Measurements from ENCODE around the gene CWF19L1. TPM values are rescaled to one million over a fixed set of nuclear protein-coding genes. Genes with fewer than 3 reads are reported as not detected.

CWF19L1 gene
- total and polyA plus RNA-seq, 2 of the 13 experiments (the other 11 are each of a cell fraction or from before 2014, with no cell fraction given): 13.6 to 42.1 TPM

DNA sequence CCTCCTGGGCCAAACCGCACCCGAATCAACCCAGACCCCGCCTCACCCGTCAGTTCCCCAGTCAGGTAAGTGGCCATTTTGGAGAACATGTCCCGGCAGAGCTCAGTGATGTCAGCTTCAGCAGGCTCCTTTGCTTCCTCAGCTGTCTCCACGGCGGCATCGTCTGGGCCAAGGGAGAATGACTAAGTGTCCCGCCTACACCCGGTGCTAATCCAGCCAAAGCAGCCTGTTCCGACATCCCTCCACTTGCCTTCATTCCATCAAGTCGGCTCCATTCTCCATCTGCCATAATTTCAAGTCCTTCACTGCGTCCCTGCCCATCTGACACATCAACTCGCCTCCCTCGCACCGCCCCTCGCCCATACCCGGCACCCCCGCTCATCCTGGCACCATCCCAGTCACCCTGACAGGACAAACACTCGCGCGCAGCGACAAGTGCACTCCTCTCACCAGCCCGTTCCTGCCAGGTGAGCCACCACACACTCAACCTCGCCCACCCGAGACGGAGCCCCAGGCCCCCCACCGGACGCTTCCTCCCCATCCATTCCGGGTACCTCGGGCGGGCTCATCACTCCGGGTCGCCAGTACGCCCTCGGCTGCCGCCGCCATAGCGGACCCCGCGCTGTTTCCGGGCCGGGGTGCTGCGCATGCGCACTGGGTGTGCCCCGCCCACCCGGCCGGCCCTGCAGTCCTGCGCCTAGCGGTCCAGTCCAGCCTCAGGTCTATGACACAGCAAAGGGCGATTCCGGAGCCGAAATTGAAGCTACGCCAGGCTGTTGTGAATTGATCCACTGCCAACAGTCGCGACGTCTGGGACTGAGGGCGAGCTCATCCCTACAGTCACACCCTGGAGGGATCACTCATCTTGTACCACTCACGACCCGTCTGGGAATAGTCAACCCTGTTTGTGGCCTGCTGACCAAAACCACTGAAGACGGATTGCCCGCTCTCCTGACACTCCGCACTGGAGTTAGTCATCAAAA is 18.9 kb upstream of the CWF19L1 start, which contains the start of gene BLOC1S2 (continued):
- TF ChIP-seq, protein P1, sequence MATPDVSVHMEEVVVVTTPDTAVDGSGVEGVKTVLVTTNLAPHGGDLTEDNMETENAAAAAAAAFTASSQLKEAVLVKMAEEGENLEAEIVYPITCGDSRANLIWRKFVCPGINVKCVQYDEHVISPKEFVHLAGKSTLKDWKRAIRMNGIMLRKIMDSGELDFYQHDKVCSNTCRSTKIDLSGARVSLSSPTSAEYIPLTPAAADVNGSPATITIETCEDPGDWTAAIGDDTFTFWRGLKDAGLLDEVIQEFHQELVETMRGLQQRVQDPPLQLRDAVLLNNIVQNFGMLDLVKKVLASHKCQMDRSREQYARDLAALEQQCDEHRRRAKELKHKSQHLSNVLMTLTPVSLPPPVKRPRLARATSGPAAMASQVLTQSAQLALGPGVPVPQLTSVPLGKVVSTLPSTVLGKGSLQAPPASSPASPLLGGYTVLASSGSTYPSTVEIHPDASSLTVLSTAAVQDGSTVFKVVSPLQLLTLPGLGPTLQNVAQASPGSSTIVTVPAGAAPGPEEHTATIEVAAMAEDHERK (CRISPR knock-in tag; IDR thresholded peaks at IDR 0.05; ENCODE audit: low read depth): no peak
- TF ChIP-seq SPEN (CRISPR knock-in tag; IDR thresholded peaks at IDR 0.05; ENCODE audit: low read depth): peak; percentile 79
- TF ChIP-seq ZNF777 (CRISPR knock-in tag; IDR thresholded peaks at IDR 0.05): peak; percentile 63; the same call in 1 of the 2 replicates
- TF ChIP-seq ZNF44 (CRISPR knock-in tag; IDR thresholded peaks at IDR 0.05): no peak
- TF ChIP-seq ZNF432 (CRISPR knock-in tag; IDR thresholded peaks at IDR 0.05; ENCODE audit: borderline replicate concordance): no peak
- TF ChIP-seq KLF11 (CRISPR knock-in tag; IDR thresholded peaks at IDR 0.05): 0 out of 2 replicates have a peak, but pooled peaks have one; percentile 53
- TF ChIP-seq, protein P2, sequence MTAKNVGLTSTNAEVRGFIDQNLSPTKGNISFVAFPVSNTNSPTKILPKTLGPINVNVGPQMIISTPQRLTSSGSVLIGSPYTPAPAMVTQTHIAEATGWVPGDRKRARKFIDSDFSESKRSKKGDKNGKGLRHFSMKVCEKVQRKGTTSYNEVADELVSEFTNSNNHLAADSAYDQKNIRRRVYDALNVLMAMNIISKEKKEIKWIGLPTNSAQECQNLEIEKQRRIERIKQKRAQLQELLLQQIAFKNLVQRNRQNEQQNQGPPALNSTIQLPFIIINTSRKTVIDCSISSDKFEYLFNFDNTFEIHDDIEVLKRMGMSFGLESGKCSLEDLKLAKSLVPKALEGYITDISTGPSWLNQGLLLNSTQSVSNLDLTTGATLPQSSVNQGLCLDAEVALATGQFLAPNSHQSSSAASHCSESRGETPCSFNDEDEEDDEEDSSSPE (CRISPR knock-in tag; IDR thresholded peaks at IDR 0.05): no peak; the same call in 1 of the 2 replicates
- TF ChIP-seq JUND (CRISPR knock-in tag; IDR thresholded peaks at IDR 0.05): no peak
- TF ChIP-seq HNF4G (IDR thresholded peaks at IDR 0.05; ENCODE audit: borderline replicate concordance, low read depth, low read length): no peak
- TF ChIP-seq HNF4G (CRISPR knock-in tag; IDR thresholded peaks at IDR 0.05; ENCODE audit: borderline replicate concordance, low read depth): peak; percentile 51; the same call in 1 of the 2 replicates
- TF ChIP-seq, protein P3, sequence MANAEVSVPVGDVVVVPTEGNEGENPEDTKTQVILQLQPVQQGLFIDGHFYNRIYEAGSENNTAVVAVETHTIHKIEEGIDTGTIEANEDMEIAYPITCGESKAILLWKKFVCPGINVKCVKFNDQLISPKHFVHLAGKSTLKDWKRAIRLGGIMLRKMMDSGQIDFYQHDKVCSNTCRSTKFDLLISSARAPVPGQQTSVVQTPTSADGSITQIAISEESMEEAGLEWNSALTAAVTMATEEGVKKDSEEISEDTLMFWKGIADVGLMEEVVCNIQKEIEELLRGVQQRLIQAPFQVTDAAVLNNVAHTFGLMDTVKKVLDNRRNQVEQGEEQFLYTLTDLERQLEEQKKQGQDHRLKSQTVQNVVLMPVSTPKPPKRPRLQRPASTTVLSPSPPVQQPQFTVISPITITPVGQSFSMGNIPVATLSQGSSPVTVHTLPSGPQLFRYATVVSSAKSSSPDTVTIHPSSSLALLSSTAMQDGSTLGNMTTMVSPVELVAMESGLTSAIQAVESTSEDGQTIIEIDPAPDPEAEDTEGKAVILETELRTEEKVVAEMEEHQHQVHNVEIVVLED (CRISPR knock-in tag; IDR thresholded peaks at IDR 0.05; ENCODE audit: borderline replicate concordance): peak; percentile 47; the same call in 1 of the 2 replicates
- no peak; the same call in 1 of the 2 replicates for TF ChIP-seq ZNF253 (CRISPR knock-in tag; IDR thresholded peaks at IDR 0.05; ENCODE audit: borderline replicate concordance)
- no peak for TF ChIP-seq MIER3 (CRISPR knock-in tag; IDR thresholded peaks at IDR 0.05; ENCODE audit: borderline replicate concordance)
- no peak for TF ChIP-seq ZNF24 (IDR thresholded peaks at IDR 0.05)
- TF ChIP-seq ZBTB42 (CRISPR knock-in tag; IDR thresholded peaks at IDR 0.05): no peak
- peak; percentile 71; the same call in 1 of the 2 replicates for TF ChIP-seq MYC (CRISPR knock-in tag; IDR thresholded peaks at IDR 0.05; ENCODE audit: borderline replicate concordance)
- 0 out of 2 replicates have a peak, but pooled peaks have one; percentile 10 for TF ChIP-seq SMAD3 (CRISPR knock-in tag; IDR thresholded peaks at IDR 0.05)
- 0 out of 2 replicates have a peak, but pooled peaks have one; percentile 42 for TF ChIP-seq HES4 (CRISPR knock-in tag; IDR thresholded peaks at IDR 0.05; ENCODE audit: borderline replicate concordance)
- TF ChIP-seq HDAC1 (CRISPR knock-in tag; IDR thresholded peaks at IDR 0.05): peak; percentile 90; the same call in 1 of the 2 replicates
- no peak for TF ChIP-seq PLRG1 (conservative IDR thresholded peaks at IDR 0.05)
- TF ChIP-seq, protein P4, sequence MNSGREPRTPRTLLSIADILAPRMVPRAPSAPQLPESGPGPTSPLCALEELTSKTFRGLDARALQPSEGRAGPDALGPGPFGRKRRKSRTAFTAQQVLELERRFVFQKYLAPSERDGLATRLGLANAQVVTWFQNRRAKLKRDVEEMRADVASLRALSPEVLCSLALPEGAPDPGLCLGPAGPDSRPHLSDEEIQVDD (CRISPR knock-in tag; IDR thresholded peaks at IDR 0.05; ENCODE audit: borderline replicate concordance): no peak
- no peak; the same call in 1 of the 2 replicates for TF ChIP-seq SAP130 (CRISPR knock-in tag; IDR thresholded peaks at IDR 0.05; ENCODE audit: low read depth)
- 0 out of 2 replicates have a peak, but pooled peaks have one; percentile 25 for TF ChIP-seq ZNF563 (CRISPR knock-in tag; IDR thresholded peaks at IDR 0.05)
- TF ChIP-seq ZNF564 (CRISPR knock-in tag; IDR thresholded peaks at IDR 0.05): peak; percentile 68; the same call in 1 of the 2 replicates
- TF ChIP-seq NCOR1 (IDR thresholded peaks at IDR 0.05; ENCODE audit: borderline replicate concordance, low read length): no peak

Measured in HepG2 (cell line).